Right lobe of liver (tissue), 6 donors: ENCODE data around the gene GCNT3. TPM values are rescaled to one million over a fixed set of nuclear protein-coding genes. Genes with fewer than 3 reads are reported as not detected.
A peak's percentile ranks its signal among the peaks of the same experiment; 100 is the strongest.

Experiments
- ATAC-seq, 4 donors: fragments of 200-7000 bp; cut with Tn5 transposase; one replicate each; pipeline ENCODE4 v1.9.1; 2020; ENCODE audit warnings: mild to moderate bottlenecking in 4 of 4, moderate library complexity in 4 of 4
- DNase-seq, 3 donors: peaks; one replicate each; pipeline ENCODE4 v3.0.0-alpha.2; 2020
- H3K27ac ChIP-seq, 3 donors: fragments of 200-600 bp; one replicate each; pipeline ENCODE4 v1.8.0; 2022
- H3K27me3 ChIP-seq, 2 donors: fragments of 200-600 bp; one replicate each; pipeline ENCODE4 v1.8.0; 2022
- H3K36me3 ChIP-seq, 4 donors: fragments of 200-600 bp; sonication (generic) in 1 of 4; one replicate each; pipeline versions ENCODE4 v1.5.1 to v1.8.0; 2017 to 2022; ENCODE audit warnings: control low read depth in 1 of 4
- H3K4me1 ChIP-seq, 4 donors: fragments of 200-600 bp; sonication (generic) in 1 of 4; one replicate each; pipeline versions ENCODE4 v1.5.1 to v1.8.0; 2017 to 2022; ENCODE audit warnings: control low read depth in 1 of 4
- H3K4me3 ChIP-seq, 3 donors: fragments of 200-600 bp; one replicate each; pipeline ENCODE4 v1.8.0; 2022
- H3K9me3 ChIP-seq, 4 donors: fragments of 200-600 bp; sonication (generic) in 1 of 4; one replicate each; pipeline versions ENCODE4 v1.5.1 to v1.8.0; 2017 to 2022; ENCODE audit warnings: control low read depth in 1 of 4
- POLR2A ChIP-seq: fragments of 450-650 bp; IDR thresholded peaks from one replicate; pipeline ENCODE4 v1.6.1; 2017; ENCODE audit warnings: antibody characterized with exemption, mild to moderate bottlenecking
- WGBS: methylation state at CpG from one replicate; pipeline ENCODE4 v1.1.6; 2018; ENCODE audit warnings: low coverage, low lambda C conversion rate; ENCODE audit not compliant: insufficient coverage; ENCODE audit errors: missing lambda C conversion rate; 5-methylcytosine and 5-hydroxymethylcytosine counted together
- intact Hi-C, 2 donors: fragments of 100-400 bp; cut with DNase I; formaldehyde crosslinking; loops; one replicate each; pipeline versions ENCODE4 v1.11.2 to v1.14.1; 2022
- long read RNA-seq: library from polyadenylated mRNA; unstranded; transcript quantifications from one replicate; pipeline ENCODE4 v2.0.0, GENCODE V29; 2019
- total RNA-seq, 6 experiments: library from RNA; depleted of rRNA in 2 of 6; stranded (reverse); fragments of >200 nt in 2 of 6; fragmentation: NEBNext Ultra II Directional in 3 of 6; extraction: Animal tissue kit (Norgen Biotek cat#: 25700) in 3 of 6; gene quantifications; one replicate each; pipeline versions ENCODE4 v1.1.0 to v1.2.4, GENCODE V29; 2016 to 2023
- TF ChIP-seq, protein P1 (sequence below), 4 donors: fragments of 200-600 bp in 3 of 4; fragments of 450-650 bp in 1 of 4; IDR thresholded peaks; one replicate each; pipeline versions ENCODE4 v1.5.1 to v1.8.0; 2016 to 2022; ENCODE audit warnings: antibody characterized with exemption in 4 of 4, mild to moderate bottlenecking in 2 of 4
- donor health status: DM: no; HTN: yes; CAD: no.
- donor health status: DM: no; HTN: no; CAD: no.
- donor health status: DM: no; HTN: no; CAD: no.
- donor health status: DM: no; HTN: yes; CAD: no.
- donor health status: DM: no; HTN: yes; CAD: no.

GCNT3 gene, protein sequence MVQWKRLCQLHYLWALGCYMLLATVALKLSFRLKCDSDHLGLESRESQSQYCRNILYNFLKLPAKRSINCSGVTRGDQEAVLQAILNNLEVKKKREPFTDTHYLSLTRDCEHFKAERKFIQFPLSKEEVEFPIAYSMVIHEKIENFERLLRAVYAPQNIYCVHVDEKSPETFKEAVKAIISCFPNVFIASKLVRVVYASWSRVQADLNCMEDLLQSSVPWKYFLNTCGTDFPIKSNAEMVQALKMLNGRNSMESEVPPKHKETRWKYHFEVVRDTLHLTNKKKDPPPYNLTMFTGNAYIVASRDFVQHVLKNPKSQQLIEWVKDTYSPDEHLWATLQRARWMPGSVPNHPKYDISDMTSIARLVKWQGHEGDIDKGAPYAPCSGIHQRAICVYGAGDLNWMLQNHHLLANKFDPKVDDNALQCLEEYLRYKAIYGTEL
- total RNA-seq: 1 to 10 TPM in 3 of 6 experiments, under 1 TPM in 2, not detected in 1; 0.20 to 3.8 (median 2.4) TPM
- long read RNA-seq: 0 reads

- no peaks in the 10 kb centered on the region for H3K27me3 ChIP-seq
- no peak within 1 kb of the TSS for H3K4me3 ChIP-seq
- TF ChIP-seq, protein P1, sequence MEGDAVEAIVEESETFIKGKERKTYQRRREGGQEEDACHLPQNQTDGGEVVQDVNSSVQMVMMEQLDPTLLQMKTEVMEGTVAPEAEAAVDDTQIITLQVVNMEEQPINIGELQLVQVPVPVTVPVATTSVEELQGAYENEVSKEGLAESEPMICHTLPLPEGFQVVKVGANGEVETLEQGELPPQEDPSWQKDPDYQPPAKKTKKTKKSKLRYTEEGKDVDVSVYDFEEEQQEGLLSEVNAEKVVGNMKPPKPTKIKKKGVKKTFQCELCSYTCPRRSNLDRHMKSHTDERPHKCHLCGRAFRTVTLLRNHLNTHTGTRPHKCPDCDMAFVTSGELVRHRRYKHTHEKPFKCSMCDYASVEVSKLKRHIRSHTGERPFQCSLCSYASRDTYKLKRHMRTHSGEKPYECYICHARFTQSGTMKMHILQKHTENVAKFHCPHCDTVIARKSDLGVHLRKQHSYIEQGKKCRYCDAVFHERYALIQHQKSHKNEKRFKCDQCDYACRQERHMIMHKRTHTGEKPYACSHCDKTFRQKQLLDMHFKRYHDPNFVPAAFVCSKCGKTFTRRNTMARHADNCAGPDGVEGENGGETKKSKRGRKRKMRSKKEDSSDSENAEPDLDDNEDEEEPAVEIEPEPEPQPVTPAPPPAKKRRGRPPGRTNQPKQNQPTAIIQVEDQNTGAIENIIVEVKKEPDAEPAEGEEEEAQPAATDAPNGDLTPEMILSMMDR (IDR thresholded peaks at IDR 0.05): no peak
- TF ChIP-seq POLR2A: no peak
- no peaks in the 10 kb centered on the region for H3K36me3 ChIP-seq
- no peak for DNase-seq
- no peak within 1 kb of the TSS for H3K27ac ChIP-seq
- WGBS: 45% methylated on average over 8 of the region's 8 CpGs
- H3K9me3 ChIP-seq: no peaks in the 10 kb centered on the region
- H3K4me1 ChIP-seq: peaks cover 0 to 6% (median 0%) of the 10 kb centered on the region in 4 donors
- ATAC-seq: peak; percentile 56 to 96 (median 80)
- intact Hi-C loops: no loop called here
These were observed at the start of gene GCNT3 for GRCh38 chr15:59611276-59612260. GCNT3 (plus strand) TSS chr15:59611783; CDS start chr15:59618239, 6,456 bp downstream.

- Histone ChIP-seq H3K36me3 (no peaks in the 10 kb centered on the region), H3K9me3 (no peaks in the 10 kb centered on the region), H3K27me3 (no peaks in the 10 kb centered on the region), H3K4me1 (no peaks in the 10 kb centered on the region), H3K4me3 (no peak overlapping the region), H3K27ac (no peak overlapping the region)
- no peak for TF ChIP-seq POLR2A
- TF ChIP-seq, protein P1 (IDR thresholded peaks at IDR 0.05): peak in 2 of 4 donors; percentile 9 to 15
- DNase-seq (no peak), ATAC-seq (no peak)
- 100% methylated on average over 2 of the region's 2 CpGs for WGBS
- intact Hi-C loops: no loop called here
These were observed 49.0 kb upstream of the GCNT3 start for GRCh38 chr15:59562448-59563186.

DNA sequence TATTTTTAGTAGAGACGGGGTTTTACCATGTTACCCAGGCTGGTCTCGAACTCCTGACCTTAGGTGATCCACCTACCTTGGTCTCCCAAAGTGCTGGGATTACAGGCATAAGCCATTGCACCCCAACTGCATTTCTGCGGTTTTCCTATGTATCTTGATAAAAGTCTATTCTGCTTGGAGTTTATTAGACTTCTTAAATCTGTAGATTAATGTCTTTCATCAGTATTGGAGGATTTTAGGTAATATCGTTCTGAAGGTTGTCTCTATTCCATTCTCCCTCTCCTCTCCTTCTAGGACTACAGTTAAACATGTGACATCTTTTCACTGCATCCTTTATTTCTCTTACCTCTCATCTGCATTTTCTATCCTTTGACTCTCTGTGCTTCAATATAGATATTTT lies 46.3 kb upstream of the GCNT3 start:
- no peak overlapping the region for H3K4me3 ChIP-seq
- no peaks in the 10 kb centered on the region for H3K27me3 ChIP-seq
- no peak for DNase-seq
- intact Hi-C loops: no loop called here
- 94% methylated on average over 3 of the region's 4 CpGs for WGBS
- no peaks in the 10 kb centered on the region for H3K4me1 ChIP-seq
- H3K36me3 ChIP-seq: no peaks in the 10 kb centered on the region
- no peak overlapping the region for H3K27ac ChIP-seq
- no peak for TF ChIP-seq POLR2A
- TF ChIP-seq, protein P1 (IDR thresholded peaks at IDR 0.05): no peak
- no peaks in the 10 kb centered on the region for H3K9me3 ChIP-seq
- no peak for ATAC-seq

DNA sequence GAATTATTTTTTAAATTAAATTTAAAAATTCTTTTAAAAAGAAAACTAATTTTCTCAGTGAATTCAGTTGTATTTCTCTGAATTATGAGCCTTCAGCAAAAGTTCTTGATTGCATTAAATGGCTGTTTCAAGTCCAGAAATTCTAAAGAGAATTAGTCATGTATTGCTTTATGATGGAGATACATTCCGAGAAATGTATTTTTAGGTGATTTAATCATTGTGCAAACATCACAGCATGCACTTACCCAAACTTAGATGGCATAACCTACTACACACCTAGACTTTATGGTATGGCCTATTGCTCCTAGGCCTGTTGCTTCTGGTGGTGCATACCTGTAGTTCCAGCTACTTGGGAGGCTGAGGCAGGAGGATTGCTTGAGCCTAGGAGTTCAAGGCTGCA lies 44.3 kb upstream of the GCNT3 start:
- no peaks in the 10 kb centered on the region for H3K36me3 ChIP-seq
- H3K27ac ChIP-seq: no peak overlapping the region
- no peak for DNase-seq
- no peaks in the 10 kb centered on the region for H3K4me1 ChIP-seq
- TF ChIP-seq POLR2A: no peak
- TF ChIP-seq, protein P1 (IDR thresholded peaks at IDR 0.05): no peak
- intact Hi-C loops: no loop called here
- H3K27me3 ChIP-seq: no peaks in the 10 kb centered on the region
- H3K4me3 ChIP-seq: no peak overlapping the region
- WGBS: 83% methylated on average over 1 of the region's 1 CpG
- ATAC-seq: no peak
- H3K9me3 ChIP-seq: no peaks in the 10 kb centered on the region
